ENCODE results near the gene OR4F17.
"Not testable (repeated sequence)": the region's sequence is repeated elsewhere in the genome, so short reads cannot be mapped to it uniquely, and the experiment has no call there.

The OR4F17 gene

DNA sequence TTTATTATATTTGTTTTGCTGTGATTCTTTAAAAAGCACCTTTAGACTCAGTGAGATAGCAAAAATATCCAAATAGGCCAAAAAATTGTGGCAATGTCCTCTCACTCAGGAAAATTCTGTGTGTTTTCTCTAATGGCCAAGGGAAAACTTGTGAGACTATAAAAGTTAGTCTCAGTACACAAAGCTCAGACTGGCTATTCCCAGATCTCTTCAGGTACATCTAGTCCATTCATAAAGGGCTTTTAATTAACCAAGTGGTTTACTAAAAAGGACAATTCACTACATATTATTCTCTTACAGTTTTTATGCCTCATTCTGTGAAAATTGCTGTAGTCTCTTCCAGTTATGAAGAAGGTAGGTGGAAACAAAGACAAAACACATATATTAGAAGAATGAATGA, at the start of gene OR4F17:
Gene OR4F17 (plus strand): TSS at position 301 of the 400 bp plus-strand sequence. CDS start 3,575 bp downstream, outside the sequence.
- not testable (repeated sequence) for H3K4me3 ChIP-seq (ENCODE audit: low read length); DNase-seq (ENCODE audit: low read depth)

GRCh38 chr19:70793-71192, 36.1 kb upstream of the OR4F17 start:
- H3K4me3 ChIP-seq (ENCODE audit: low read length); DNase-seq (ENCODE audit: low read depth): not testable (repeated sequence)

GRCh38 chr19:82864-83263, 24.0 kb upstream of the OR4F17 start:
- not testable (repeated sequence) for DNase-seq (ENCODE audit: low read depth); H3K4me3 ChIP-seq (ENCODE audit: low read length)

GRCh38 chr19:83626-84025, 23.3 kb upstream of the OR4F17 start:
- H3K4me3 ChIP-seq (ENCODE audit: low read length); DNase-seq (ENCODE audit: low read depth): not testable (repeated sequence)

DNA sequence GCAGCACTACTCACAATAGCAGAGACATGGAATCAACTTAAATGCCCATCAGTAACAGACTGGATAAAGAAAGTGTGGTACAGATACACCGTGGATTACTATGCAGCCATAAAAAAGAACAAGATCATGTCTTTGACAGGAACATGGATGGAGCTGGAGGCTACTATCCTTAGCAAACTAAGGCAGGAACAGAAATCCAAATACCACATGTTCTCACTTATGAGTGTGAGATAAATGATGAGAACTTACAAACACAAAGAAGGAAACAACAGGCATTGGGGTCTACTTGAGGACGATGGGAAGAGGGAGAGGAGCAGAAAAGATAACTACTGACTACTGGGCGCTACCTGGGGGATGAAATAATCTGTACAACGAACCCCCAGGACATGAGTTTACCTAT, 16.2 kb upstream of the OR4F17 start:
- H3K4me3 ChIP-seq (ENCODE audit: low read length) = not testable (repeated sequence)
- peak; percentile 0 for DNase-seq (ENCODE audit: low read depth)

- DNase-seq (ENCODE audit: low read depth); H3K4me3 ChIP-seq (ENCODE audit: low read length): not testable (repeated sequence)
Observed at GRCh38 chr19:94794-95193, 12.1 kb upstream of the OR4F17 start.

DNA sequence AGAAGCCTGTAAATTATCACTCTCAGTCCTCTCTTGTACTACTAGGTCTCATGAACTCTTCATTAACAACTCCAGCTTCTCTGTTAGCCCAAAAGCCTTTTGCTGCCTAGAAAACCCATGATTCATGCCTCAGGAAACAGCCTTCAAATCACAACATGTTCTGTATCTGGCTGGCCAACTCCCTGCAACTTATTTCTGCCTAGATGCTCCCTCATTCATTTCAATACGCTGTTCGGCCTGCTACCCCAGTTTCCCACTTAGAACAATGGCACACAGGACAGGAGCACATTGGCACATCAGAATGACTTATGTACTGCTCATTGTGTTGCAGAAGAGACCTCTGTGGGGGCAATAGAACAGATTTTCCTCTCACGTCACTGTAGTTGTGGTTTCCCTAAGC, 9.3 kb upstream of the OR4F17 start:
- H3K4me3 ChIP-seq (ENCODE audit: low read length); DNase-seq (ENCODE audit: low read depth): not testable (repeated sequence)

GRCh38 chr19:120443-121140, 13.7 kb downstream of the OR4F17 start:
- not testable (repeated sequence) for H3K4me3 ChIP-seq (ENCODE audit: low read length); DNase-seq (ENCODE audit: low read depth)
